ENCODE results near the gene ZC3H12C.

ZC3H12C gene

GRCh38 chr11:110153474-110153873 is 60.3 kb downstream of the ZC3H12C start:
- DNase-seq = no peak

DNA sequence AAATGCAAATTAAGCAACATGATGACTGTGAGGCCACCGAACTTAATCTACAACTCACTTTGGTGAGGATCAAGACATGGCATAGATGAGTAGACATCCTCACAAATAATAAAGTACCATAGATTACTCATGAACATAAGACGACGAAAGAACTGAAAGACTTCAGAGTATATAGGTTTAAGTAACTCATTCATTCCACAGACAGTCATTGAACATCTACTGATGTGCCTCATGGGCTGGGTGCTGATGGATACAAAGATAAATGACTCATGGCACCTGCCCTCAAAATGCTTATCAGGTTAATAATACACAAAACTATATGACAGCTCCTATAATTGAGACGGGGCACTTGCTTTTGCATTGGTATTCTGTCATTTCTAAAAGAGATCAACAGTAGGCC is 63.3 kb downstream of the ZC3H12C start:
- DNase-seq = no peak

GRCh38 chr11:110158317-110159200 is 65.4 kb downstream of the ZC3H12C start:
- no peak for DNase-seq

GRCh38 chr11:110159476-110159875 is 66.3 kb downstream of the ZC3H12C start:
- DNase-seq = no peak

GRCh38 chr11:110160016-110160415 is 66.8 kb downstream of the ZC3H12C start:
- DNase-seq = no peak

DNA sequence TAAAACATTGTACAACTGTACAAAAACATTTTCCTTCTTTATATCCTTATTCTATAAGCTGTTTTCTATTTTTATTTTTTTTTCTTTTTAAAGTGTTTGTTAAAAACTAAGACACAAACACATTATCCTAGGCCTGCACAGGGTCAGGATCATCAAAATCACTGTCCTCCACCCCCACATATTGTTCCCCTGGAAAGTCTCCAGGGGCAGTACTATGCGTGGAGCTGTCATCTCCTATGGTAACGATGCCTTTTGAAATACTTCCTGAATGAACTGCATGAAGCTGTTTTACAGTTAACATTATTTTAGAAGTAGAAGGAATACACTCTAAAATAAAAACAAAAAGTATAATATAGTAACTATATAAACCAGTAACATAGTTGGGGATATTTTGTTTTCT is 67.2 kb downstream of the ZC3H12C start:
- no peak for DNase-seq

- DNase-seq = no peak
Measured at GRCh38 chr11:110161061-110161460, 67.9 kb downstream of the ZC3H12C start.

DNA sequence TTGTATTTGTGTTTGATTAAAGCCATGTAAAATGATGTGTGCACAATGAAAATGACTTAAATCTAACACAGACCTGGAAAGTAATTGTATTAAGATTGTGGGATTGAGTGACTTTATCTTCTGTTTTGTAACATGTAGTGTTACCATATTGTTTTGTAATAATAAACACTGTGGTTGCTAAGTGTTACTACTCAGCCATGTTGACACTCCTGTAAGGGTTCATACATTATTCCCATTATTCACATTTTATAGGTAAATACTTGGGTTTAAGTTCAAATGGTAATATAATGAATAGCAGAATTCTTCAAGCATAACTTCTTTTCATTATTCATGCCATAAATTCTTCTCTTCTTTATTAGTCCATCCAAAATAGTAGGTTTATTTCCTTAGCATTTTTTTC is 69.0 kb downstream of the ZC3H12C start:
- DNase-seq = no peak

DNA sequence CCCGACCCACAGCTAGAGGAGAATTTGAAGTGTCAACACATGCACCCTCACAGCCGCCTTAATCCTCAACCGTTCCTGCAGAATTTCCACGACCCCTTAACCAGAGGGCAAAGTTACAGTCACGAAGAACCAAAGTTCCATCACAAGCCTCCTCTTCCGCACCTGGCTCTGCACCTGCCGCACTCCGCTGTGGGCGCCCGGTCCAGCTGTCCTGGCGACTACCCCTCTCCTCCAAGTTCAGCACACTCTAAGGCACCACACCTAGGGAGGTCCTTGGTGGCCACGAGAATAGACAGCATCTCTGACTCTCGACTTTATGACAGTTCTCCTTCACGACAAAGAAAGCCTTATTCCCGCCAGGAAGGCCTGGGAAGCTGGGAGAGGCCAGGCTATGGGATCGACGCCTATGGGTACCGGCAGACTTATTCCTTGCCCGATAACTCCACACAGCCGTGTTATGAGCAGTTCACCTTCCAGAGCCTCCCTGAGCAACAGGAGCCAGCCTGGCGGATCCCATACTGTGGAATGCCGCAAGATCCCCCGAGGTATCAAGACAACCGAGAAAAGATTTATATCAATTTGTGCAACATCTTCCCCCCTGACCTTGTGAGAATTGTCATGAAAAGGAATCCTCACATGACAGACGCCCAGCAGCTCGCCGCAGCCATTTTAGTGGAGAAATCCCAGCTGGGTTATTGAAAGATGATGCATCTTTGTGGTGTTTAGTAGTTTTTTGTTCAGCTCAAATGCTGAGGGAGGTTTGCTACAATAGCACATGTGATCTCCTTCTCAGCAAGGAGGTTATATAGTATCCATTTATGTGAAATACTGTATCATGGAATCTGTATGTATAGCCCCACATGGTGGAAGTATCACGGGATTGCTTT is 72.1 kb downstream of the ZC3H12C start:
- no peak for DNase-seq

- no peak for DNase-seq
Measured at GRCh38 chr11:110168033-110168803, 75.0 kb downstream of the ZC3H12C start.

GRCh38 chr11:110169738-110170137 is 76.5 kb downstream of the ZC3H12C start:
- DNase-seq = no peak

DNA sequence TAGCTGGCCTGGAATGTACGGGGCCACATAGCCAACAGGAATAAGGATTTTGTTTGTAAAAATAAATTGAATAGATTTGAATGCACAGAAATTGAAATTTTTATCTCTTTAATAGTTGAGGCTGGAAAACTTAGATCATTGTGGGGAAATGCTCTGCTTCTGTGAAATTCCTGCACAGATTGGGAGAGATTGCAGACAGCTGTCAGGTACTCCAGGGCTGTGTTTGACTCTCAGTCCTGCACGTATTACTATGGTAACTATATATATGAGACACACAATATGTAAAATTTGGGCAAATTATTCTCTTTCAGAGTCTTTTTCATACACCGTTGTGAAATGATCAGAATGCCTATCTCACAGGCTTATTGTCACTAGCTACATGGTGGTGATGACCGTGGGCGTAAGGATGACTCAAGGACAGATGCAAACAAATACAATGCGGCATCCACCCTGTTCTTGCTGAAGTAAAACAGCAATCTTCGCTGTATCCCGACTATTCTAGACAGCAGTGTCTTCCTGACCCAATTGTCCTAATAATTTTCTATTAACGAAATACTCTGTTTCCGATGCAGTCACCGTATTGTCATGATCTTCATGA is 79.4 kb downstream of the ZC3H12C start:
- no peak for DNase-seq

- no peak for DNase-seq
Measured at GRCh38 chr11:110173811-110174644, 80.8 kb downstream of the ZC3H12C start.

DNA sequence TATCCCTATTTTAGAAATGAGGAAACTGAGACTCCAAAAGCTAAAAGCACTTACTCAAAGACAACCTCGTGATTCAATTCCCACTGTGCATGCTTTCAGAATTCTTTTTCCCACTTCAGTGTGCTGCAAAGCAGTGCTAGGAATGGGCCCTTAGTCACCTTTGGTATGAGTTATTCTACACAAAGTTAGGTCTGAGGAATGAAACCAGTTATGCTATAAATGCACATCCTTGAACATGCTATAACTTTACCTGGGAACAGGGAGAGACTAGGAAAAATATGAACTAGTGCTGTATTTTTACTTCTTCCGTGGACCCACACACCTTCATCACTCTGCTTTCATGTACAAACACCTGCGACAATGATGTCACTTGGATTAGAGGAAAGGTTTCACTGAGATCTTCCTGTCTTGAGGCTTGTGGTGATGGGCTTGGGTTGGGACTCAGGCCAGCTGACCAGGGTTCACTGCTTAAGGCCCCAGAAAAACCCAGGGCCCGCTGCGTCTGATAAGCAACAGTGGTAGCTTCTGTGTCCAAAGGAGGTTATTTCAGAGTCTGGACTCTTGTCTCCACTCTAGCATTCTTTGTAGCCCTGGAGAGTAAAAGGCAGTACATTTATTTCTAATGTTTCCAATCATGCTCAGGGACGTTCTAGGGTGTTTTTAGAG is 81.6 kb downstream of the ZC3H12C start:
- no peak for DNase-seq

GRCh38 chr11:110176366-110177085 is 83.3 kb downstream of the ZC3H12C start:
- DNase-seq = no peak

DNA sequence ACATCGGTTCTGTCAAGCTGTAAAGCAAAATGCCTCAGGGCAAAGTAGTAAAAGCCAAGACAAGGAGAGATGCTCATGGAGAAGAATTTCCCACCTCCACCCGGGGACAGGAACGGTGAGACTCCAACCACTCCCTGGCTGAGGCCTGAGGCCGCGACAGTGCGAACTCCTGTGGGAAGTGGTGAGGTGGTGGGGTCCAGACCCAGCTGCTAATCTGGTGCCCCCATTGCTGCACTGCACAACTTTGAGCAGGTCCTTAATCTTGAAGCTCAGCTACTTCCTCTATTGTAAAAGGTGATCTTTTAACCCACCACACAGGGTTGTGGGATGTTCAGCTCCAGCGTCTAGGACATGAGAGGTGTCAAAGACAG is 83.9 kb downstream of the ZC3H12C start:
- DNase-seq = no peak

GRCh38 chr11:110179064-110179463 is 85.9 kb downstream of the ZC3H12C start:
- DNase-seq = no peak

GRCh38 chr11:110182886-110183285 is 89.7 kb downstream of the ZC3H12C start:
- DNase-seq = no peak

DNA sequence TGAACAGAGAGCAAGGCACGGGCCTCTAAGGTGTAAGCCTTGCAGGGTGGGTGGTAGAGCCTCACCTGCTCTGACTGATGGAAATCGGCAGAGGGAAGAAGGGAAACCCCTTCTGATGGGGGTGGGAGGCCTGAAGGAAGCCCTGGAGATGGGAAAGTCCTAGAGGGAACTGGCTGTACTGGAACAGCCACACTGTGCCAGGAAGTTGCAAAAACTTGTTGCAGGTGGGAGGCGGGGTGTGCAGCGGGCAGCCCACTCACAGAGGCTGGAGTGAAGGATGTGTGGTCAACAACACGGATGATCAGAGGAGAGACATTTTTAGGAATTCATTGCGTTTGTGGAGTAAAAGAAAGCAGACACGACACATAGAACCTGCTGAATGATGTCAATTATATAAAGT is 91.3 kb downstream of the ZC3H12C start:
- DNase-seq = no peak

DNA sequence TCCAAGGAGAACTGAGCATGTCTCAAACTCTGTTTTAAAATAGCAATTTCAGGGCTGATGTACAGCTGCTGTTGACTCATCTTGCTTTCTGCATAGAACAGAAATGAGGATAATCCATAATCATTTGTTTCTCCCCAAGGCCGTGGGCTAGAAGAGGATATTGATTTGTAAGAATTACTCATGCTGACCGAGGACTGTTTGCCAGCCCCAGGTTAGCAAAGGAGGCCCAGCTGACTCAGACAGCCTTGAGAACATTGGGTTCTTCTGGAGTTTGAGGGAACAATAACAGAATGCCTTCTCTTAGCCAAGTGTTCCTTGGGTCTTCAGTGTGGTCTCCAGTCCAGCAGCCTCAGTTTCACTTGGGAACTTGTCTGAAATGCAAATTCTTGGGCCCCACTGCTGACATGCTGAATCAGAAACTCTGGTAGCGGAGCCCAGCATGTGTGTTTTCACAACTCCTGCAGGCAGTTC is 92.0 kb downstream of the ZC3H12C start:
- DNase-seq = no peak
